Medulla oblongata (tissue), 1 donor: Measurements from ENCODE around the gene TRMT1.

Source experiments
- DNase-seq: peaks from one replicate; pipeline ENCODE4 v3.0.0-alpha.2; 2015; ENCODE audit errors: extremely low spot score

TRMT1 gene

DNA sequence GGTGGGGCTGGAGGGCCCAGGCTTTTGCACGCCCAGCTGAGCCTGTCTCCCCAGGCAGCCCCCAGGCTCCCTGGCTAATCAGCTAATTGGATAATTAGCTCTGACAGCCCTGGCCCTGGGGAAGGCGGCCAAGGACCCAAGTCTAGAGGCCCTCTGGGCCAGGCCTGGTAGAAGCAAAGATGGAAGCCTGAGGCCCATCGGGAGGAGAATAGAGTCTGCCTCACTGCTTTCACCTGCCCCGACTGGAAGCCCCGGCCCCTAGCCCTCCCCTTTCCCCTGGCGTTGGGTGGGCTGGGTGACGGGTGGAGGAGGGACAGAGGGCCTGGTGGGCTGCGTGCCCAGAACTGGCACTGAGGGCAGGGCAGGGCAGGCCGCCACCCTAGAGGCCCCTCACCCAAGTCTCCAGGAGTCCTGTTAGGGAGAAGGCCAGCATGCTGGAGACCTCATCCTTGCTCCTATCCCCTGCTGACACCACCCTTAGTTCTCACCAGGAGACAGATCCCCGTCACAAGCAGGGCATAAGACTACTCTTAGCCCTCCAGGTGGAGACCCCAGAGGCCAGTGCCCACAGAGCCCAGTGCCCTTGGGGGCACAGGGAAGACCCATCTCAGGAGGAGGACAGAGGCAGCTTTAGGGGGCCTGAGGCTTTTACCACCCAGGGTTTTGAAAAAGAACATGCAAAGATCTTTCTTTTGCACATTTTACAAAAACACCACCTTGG, 25.9 kb downstream of the TRMT1 start:
- DNase-seq, result peak; percentile 9

DNA sequence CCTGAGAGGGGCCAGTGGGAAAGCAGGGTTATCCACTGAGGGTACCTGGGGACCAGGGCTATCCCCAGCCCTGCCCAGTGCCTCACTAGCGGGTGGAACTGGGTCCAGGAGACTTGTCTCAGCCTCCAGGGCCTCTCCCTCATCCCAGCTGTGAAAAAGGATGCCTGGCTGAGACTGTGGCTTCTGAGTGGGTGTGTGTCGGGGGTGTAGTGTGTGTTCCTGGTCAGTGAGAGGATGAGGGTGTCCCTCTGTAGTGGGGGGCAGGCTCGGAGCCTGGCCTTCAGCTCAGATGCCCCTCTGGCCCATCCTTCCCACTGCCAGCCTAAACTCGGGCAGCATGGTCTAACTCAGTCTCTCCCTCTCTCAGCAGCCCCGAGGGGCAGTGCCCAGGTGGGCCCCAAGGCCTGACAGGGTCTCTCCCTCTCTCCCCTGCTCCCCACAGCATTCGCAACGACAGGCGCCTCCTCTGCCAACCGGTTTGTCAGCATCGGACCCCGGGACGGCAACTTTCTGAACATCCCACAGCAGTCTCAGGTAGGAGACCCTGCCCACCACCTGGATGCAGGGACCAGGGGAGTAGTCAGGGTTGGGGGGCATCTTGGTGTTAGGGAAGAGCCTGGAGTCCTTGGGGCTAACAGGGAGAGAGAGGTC, 26.6 kb downstream of the TRMT1 start:
- no peak for DNase-seq

DNA sequence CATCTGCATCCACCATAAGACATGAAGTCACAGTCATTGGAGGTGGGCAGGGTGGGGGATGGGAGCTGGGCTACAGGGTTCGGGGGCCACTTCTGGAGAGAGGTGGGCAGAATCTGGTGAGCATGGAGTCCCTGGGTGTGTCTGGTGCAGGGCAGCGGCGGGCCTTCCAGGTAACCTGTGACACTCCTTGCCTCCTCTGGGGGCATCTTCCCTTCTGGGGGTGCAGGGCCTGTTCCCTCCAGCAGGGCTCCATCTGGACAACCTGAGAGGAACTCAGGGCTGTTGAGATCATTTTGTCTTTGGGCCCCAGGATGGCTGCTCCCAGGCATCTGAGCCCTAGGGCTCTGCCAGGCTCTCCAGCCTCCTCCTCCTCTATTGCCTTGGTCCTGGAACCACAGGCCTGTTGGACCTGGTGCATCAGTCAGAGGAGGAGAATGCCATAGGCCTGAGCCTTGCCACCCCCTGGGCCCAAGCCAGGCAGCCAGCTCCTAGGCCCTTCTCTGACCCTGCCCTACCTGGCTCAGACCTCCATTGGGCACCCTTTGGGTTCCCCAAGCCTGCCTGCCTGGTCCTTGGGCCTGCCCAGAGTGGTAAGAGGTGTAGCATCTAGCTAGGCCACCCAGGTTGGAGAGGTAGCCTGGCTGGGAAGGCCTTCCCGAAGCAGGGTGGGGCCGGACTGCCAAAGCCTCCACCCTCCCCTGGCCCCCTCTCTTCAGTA, 27.2 kb downstream of the TRMT1 start:
- no peak for DNase-seq

DNA sequence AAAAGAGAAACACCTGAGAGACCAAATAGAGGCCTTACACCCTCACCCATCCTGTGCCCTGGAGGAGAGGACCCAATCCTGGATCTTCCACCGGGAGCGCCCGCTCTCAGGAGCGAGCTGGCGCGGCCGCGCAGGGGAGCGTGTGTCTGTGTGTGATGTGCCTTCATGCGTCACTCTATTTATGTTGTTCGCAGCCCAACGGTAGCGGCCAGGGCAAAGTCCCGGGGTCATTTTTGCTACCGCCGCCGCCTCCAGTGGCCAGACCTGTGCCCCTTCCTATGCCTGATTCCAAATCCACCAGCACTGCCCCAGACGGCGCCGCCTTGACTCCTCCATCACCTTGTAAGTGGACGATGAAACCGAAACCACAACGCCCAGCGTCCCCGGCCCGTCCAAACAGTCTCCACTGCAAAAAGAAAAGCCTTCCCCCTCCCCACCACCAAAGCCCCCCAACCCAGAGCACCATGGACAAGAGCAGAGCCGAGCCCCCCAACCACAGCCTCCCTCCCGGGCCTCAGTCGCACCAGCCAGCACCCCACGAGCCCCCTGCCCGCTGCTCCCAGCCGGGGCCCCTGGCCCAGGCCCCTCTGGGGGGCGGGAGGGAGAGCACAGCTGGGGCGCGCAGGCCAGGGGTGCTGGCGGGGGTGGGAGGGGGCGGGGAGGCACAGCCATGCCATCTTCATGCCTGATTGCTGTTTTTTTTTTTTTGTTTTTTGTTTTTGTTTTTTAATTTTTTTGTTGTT, 28.6 kb downstream of the TRMT1 start:
- DNase-seq, result no peak

DNA sequence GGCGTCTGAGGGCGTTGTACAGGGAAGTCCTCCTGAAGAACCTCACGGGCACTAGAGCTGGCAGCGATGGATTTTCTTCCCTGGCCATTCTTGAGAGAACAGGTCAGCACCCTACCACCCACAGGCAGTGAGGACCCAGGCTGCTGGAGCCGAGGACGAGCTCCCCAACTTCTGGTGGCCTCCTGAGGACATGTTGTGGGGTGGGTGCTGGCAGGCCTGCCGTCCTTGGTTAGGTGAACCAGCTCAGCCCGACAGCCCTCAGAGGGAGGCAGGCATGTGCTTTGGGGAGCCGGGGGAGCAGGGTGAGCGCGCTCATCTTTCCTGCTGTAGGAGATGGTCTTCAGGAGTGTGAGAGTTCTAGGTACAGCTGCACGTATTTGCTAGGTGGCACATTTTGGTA, 29.2 kb downstream of the TRMT1 start:
- no peak for DNase-seq

DNA sequence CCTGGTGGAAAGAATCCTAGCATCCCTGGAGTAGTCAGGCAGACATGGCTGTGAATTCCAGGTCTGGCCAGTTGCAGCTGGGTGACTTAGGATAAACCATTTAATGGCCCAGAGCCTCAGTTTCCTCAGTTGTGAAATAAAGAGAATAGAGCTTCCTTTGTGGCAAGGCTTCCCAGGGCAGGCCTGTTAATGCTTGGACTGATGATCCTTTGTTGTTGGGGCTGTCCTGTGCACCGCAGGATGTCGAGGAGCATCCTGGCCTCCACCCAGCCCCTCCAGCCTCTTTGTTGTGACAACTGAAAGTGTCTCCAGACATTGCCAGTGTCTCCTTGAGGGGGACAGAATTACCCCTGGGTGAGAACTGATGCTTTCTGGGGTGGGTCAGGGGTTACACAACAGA, 30.2 kb downstream of the TRMT1 start:
- DNase-seq, result no peak

DNA sequence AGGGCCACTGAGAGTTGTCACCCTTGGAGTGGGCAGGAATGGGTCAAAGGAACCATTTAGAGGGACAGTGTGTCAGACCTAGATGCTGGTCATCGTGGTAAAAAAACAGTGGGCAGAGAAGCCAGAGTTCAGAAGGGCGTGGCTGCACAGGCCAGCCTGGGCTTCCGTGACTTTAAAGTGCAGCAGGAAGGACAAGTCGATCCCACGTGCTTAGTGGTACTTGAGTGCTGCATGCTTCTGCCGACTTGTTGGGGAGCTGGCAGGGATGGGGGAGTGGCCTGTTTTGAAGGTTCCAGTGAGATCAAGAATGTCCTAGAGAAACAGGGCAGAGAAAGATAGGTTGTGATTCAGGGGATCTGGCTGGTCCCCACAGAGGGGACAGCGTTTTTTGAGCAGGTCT, 30.9 kb downstream of the TRMT1 start:
- DNase-seq, result no peak

DNA sequence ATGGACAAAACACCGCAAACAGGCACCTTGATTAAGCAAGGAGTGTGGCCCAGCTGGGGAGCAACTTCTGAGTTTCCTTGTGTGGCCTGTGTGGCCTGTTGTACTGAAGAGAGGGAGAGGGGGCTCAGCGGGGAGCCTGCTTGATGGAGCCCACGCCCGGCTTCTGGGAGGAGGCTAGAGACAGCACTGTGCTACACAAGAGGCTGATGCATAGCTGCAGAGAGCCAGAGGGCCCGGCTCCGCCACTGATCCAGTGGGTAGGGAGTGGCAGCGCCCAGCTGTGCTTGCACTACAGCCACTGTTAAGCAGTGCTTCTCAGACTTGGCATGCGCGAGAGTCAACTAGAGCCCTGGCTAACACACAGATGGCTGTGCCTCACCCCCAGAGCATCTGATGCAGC, 32.9 kb downstream of the TRMT1 start:
- DNase-seq, result no peak

DNA sequence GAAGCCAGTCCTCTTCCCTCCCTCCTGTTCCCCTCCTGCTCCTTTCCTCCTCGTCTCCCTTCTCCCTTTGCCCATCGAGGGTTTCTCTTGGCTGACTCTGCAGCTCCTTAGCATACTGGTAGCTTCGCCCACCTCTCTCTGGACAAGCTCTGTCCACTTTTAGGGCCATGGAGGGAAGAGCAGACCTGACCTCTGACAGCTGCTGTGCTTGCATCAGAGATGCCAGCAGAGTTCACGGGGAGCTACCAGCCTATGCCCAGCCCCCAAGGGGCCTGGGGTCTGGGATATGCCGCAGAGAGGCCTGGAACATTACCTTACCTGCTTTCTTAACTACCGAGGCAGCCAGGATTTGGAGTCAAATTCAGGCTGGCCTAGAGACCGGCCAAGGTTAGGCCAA, 33.5 kb downstream of the TRMT1 start:
- no peak for DNase-seq

DNA sequence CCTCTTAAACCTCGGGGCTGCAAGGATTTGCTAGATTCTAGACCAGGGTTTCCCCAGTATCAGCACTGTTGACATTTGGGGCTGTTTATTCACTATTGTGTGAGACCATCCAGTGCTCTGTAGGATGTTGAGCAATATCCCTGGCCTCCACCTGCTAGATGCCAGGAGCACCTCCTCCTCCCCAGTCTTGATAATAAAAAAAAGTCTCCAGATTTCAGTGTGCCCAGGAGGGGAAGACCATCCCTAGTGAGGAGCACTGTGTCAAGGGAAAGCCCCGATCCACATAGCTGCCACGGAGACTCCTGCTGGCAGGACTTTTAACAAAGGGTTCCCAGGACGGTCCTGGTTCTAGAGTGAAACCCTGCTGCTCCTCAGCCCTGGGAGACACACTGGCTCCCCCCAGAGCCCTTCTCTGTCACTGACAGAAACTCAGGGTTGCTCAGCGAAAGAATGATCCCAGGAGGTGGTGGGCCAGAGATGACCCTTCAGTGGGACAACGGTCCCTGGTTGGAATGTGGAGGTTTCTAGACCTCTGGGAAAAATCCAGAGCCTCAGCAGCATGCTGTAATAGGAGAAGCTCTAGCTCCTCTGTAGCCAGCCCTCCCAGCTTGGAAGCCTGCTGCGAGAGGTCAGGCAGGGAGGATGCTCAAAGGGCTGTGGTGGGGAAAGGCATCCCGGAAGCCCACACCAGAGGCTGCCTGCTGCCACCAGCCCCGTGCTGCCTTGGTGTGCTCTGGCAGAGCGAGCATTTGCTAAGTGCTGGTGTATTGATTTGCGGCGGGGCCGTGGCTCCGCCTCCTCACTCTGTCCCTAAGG, 34.1 kb downstream of the TRMT1 start:
- DNase-seq, result peak; percentile 73

DNA sequence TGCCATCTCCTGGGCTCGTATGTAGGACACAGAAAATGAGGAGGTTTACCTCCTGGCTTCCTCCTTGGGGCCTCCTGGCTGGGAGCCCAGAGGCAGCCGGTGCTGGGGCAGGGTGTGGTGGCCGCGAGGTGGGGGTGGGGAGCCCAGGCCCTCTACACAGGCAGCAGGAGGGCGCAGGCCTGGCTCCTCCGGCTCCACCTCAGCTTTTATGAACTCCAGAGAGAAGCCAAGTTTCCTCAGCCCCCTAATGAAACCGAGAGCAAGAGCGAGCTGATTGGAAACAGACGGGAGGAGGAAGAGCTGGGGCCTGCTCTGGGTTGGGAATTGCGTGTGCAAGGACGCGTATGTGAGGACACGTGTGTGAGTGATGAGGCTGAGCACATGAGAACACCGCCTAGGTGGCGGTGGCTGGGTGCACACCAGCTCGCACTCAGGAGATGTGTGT, 37.0 kb downstream of the TRMT1 start:
- DNase-seq, result no peak

DNA sequence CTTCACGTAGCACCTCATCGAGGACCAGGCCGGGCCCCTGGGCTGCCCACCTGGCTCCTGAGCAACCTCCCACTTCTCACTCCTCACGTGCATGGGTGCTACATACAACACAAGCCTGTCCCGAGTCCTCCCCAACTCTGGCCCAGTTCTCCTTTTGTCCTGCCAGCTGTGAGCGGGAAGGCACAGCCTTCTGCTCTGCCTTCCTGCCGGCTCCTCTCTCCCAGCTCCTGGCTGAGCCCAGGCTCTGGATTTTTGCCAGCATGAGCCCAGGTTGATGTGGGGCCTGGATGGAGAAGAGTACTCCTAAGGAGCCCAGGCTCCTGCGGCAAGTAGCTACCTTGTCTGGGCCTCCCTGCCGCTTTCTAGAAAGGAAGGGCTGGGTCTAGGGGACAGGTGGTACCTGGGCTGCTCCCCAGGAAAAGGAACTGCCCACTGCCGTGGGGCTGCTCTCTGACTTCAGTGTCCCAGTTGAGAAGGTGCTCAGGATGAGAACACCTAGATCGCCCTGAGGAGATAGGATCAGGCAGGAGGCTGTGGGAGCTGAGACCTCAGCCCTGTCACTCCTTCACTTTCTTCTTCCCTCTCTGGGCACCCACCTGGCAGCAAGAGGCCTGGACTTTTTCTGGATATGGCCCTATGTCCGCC, 37.5 kb downstream of the TRMT1 start:
- DNase-seq, result no peak

DNA sequence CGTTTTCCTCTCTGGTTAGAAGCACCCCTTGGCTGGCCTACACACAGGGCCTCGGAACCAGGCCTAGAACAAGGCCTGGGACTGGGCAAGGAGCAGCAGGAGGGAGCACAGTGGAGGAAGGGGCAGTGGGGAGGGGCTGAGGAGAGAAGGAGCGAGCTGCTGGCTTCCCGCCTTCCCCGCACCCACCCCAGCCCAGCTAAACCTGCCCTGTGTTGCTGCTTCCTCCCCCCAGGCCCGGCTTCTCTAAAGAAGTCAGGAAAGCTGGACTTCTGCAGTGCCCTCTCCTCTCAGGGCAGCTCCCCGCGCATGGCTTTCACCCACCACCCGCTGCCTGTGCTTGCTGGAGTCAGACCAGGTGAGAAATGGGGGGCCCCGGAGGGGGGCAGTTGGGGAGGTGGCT, 38.2 kb downstream of the TRMT1 start:
- DNase-seq, result no peak

DNA sequence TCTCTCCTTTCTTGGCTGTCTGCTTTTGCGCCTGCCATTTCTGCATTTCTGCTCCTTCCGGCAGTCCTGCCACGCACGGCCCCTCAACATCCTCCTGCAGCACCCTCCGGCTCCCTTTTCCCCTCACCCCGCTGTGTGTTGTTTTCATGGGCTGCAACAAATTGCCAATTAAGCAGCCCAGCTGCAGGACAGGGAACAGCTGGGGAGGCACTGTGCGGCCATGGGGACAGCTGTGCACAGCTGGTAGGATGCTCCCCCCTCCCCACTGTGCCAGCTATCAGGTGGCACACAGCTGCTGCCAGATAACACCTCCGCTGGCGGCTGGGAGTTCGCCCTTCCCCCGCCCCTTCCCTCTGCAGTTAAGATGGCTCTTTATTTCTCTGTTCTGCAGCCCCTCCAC, 39.3 kb downstream of the TRMT1 start:
- DNase-seq, result no peak

DNA sequence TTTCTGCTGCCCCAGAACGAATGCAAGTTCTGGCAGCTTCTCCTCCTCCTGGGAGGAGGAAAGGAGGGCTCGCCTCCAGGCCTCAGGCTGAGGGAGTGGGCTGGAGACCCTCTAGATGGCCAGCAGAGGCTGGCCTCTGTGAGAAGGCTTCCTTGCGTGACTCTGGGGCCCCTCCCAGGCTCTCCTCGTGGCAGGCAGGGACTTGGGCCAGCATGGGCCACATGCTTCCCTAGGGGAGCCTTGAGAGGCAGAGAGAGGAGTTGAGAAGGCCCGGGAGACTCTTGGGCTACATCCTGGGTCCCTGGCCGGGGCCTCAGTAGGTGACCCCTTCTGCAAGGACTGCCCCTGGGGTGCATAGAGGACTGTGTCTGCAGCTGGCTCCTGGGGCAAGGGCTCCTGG, 39.8 kb downstream of the TRMT1 start:
- peak; percentile 82 for DNase-seq

DNA sequence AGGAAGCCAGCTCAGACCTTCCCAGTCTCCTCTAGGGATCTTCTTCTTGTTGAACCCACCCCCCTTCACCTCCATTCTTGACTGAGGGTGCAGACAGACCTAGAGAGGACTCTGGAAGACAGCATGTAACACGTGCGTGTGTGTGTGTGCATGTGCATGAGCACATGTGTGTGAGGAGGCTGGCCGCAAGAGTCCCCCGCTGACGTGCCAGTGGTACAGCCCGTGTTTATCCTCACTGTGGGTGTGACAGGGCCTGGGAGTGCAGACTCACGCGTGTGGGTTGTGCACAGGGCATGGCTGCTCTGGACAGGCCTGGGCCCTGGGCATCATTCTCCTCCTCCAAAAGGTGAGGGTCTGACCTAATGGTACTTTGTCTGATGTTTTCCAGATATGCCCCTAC, 40.2 kb downstream of the TRMT1 start:
- no peak for DNase-seq

DNA sequence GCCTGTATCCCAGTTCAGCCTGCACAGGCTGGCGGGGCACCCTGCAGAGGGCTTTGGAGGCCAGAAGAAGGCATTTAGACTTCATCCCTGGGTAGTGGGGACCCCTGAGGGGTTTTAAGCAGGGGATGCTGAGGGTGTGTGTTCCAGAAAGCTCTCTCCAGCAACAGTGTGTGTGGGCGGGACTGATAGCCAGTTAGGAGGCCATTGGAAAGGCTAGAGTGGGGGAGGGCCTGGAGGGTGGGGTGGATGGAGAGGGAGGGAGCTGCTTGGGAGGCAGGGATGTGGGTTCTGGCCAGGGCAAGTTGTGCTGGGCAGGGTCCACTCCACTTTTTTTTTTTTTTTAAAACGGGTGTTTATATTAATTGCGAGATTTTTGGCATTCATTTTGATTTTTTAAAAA, 42.2 kb downstream of the TRMT1 start:
- no peak for DNase-seq

DNA sequence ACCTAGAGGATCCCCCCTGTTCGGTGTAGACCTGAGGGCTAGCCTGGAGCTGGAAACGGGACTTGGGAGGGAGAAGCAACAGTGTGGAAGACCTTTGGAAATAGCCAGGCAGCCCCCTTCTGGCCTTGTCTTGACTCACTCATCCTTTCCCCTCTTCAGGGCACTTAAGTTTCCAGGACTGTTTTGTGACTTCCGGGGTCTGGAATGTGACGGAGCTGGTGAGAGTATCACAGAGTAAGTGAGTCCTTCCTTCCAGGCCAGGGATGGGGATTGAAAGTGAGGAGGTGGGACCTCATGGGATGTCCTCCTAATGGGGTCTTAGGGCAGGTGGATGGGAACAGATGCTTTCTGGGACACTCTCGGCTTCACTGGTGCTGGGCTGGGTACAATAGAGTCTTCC, 43.3 kb downstream of the TRMT1 start:
- no peak for DNase-seq

DNA sequence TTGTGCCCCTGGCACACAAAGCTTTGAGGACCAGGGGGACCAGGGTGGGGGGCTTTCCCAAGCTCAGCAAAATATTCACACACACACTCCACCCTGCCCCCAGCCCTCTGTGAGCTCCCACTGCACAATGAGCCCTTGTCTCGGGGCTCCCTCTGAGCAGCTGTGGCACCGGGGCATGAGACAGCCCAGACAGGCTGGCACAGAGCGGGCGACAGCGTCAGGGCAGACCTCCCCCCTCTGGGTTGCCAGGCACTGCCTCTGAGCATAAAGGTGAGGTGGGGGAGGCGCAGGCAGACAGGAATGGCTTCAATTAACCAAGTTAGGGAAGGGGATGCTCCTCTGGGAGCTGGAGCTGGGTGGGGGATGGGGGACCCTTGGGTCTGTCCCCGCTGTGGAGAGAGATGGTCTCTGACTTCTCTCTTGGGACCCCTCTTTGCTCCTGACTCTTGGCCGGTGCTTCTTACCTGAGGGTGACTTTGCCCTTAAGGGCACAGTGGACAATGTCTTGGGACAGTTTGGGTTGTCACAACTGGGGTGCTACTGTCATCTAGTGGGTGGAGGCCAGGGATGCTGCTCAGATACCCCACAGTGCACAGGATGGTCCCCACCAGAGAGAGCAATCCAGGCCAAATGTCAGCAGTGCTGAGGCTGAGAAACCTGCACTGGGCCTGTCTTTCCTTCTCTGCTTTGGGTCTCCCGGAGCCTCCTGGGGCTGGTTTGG, 44.2 kb downstream of the TRMT1 start:
- DNase-seq, result peak; percentile 98

DNA sequence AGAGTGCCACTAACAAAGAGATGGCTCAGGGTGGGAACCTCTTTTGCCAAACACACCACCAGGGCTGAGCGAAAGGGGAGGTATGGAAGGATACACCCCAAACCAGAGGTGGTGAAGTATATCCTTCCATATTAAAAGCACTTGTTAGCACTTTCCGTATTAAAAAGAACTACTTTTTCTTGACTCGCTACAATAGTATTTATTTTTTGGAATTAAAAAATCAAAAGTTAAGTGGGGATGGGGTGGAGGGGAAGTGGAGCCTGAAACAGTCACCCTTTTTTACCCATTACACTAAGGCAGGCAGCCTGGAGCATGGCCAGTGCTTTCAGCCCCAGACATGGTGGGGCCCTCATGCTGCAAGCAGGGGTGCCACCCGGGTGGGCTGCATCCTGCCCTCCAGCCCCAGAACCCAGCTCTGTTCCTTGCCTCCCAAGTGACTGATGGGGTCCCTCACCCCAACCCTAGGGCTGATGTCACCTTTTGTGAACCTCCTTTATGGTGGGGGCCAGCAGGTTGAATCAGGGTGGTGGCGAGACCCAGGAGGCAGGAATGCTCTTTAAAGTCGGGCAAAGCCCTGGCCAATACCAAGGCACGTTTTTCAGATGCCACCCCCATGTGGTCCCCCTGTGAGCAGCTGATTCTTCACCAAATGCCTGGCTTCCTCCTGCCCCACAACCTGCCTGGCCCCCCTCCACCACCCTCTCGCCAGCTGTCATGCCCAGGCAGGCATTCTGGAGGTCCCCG, 44.9 kb downstream of the TRMT1 start:
- DNase-seq, result no peak
